ENCODE results near the gene RAP1GAP2.

Gene RAP1GAP2

GRCh38 chr17:2804912-2805311 lies 8.7 kb downstream of the RAP1GAP2 start:
- no peak overlapping the region for H3K27ac ChIP-seq
- TF ChIP-seq ZFX (IDR thresholded peaks at IDR 0.05) (no peak), CTCF (conservative IDR thresholded peaks at IDR 0.05) (no peak)

GRCh38 chr17:2805961-2806360 lies 9.7 kb downstream of the RAP1GAP2 start:
- no peak overlapping the region for H3K27ac ChIP-seq
- TF ChIP-seq ZFX (IDR thresholded peaks at IDR 0.05) (no peak), CTCF (conservative IDR thresholded peaks at IDR 0.05) (no peak)

- TF ChIP-seq CTCF (conservative IDR thresholded peaks at IDR 0.05) (no peak), ZFX (IDR thresholded peaks at IDR 0.05) (no peak)
- no peak overlapping the region for H3K27ac ChIP-seq
Measured at GRCh38 chr17:2808367-2809335, 12.4 kb downstream of the RAP1GAP2 start.

GRCh38 chr17:2809337-2809736 lies 13.1 kb downstream of the RAP1GAP2 start:
- H3K27ac ChIP-seq = no peak overlapping the region
- TF ChIP-seq CTCF (conservative IDR thresholded peaks at IDR 0.05) = no peak
- no peak for TF ChIP-seq ZFX (IDR thresholded peaks at IDR 0.05)

- TF ChIP-seq CTCF (conservative IDR thresholded peaks at IDR 0.05) (no peak), ZFX (IDR thresholded peaks at IDR 0.05) (no peak)
- H3K27ac ChIP-seq = no peak overlapping the region
Measured at GRCh38 chr17:2814049-2814448, 17.8 kb downstream of the RAP1GAP2 start.

GRCh38 chr17:2814481-2815341 lies 18.5 kb downstream of the RAP1GAP2 start:
- TF ChIP-seq ZFX (IDR thresholded peaks at IDR 0.05) (no peak), CTCF (conservative IDR thresholded peaks at IDR 0.05) (no peak)
- no peak overlapping the region for H3K27ac ChIP-seq

GRCh38 chr17:2815781-2816185 lies 19.5 kb downstream of the RAP1GAP2 start:
- no peak overlapping the region for H3K27ac ChIP-seq
- TF ChIP-seq CTCF (conservative IDR thresholded peaks at IDR 0.05) (no peak), ZFX (IDR thresholded peaks at IDR 0.05) (no peak)

All from C4-2B (cell line).